MCF 10A (cell line): Measurements from ENCODE around the gene LRMDA. TPM values are rescaled to one million over a fixed set of nuclear protein-coding genes. Genes with fewer than 3 reads are reported as not detected.

ENCODE experiments used
- BruUV-seq: library from RNA; stranded (reverse); fragments of 400-500 nt; replicated peaks from 2 replicates; lab custom pipeline; 2021; lab: Mats Ljungman, UMichigan
- CTCF ChIA-PET: fragments of 300-600 bp; sonication (Branson Sonifier 250); formaldehyde crosslinking; extraction: SDS; loops from one replicate; lab custom pipeline; 2021; ENCODE audit warnings: antibody characterized with exemption, inconsistent platforms; lab: Yijun Ruan, JAX
- POLR2A ChIA-PET: fragments of 300-600, 350-650 bp; sonication (Branson Sonifier 250); formaldehyde crosslinking; extraction: SDS; loops from one replicate; lab custom pipeline; 2020; ENCODE audit warnings: antibody characterized with exemption, inconsistent platforms; lab: Yijun Ruan, JAX
- DNase-seq: peaks from one replicate; pipeline ENCODE4 v3.0.0-alpha.2; 2018; ENCODE audit not compliant: unreplicated experiment
- H3K27ac Mint-ChIP-seq: one replicate; pipeline ENCODE4 v1.8.0; 2022; ENCODE audit warnings: mild to moderate bottlenecking, low read depth, mixed read lengths; ENCODE audit not compliant: unreplicated experiment
- H3K27me3 Mint-ChIP-seq: one replicate; pipeline ENCODE4 v1.8.0; 2022; ENCODE audit warnings: mixed read lengths; ENCODE audit not compliant: insufficient read depth, unreplicated experiment
- H3K36me3 Mint-ChIP-seq: one replicate; pipeline ENCODE4 v1.8.0; 2022; ENCODE audit warnings: mild to moderate bottlenecking, moderate library complexity, mixed read lengths; ENCODE audit not compliant: insufficient read depth, unreplicated experiment
- H3K4me1 Mint-ChIP-seq: one replicate; pipeline ENCODE4 v1.8.0; 2022; ENCODE audit warnings: mixed read lengths; ENCODE audit not compliant: insufficient read depth, unreplicated experiment
- H3K4me3 Mint-ChIP-seq: one replicate; pipeline ENCODE4 v1.8.0; 2022; ENCODE audit warnings: mild to moderate bottlenecking, moderate library complexity, mixed read lengths; ENCODE audit not compliant: unreplicated experiment
- H3K9me3 Mint-ChIP-seq: one replicate; pipeline ENCODE4 v1.8.0; 2022; ENCODE audit warnings: mixed read lengths; ENCODE audit not compliant: unreplicated experiment
- CTCF ChIP-seq: fragments of 200-600 bp; IDR thresholded peaks from one replicate; pipeline ENCODE4 v1.8.0; 2022; ENCODE audit warnings: antibody characterized with exemption, mild to moderate bottlenecking; ENCODE audit not compliant: unreplicated experiment
- intact Hi-C: fragments of 100-400 bp; cut with micrococcal nuclease; formaldehyde crosslinking; loops from 2 replicates; pipeline ENCODE4 v1.14.1; 2022
- total RNA-seq: library from RNA; stranded (reverse); gene quantifications from 2 replicates; pipeline ENCODE4 v1.2.3, GENCODE V29; 2022

Gene LRMDA
- total RNA-seq, 1 experiment from 2014 or later, result not detected

GRCh38 chr10:75864717-75865116, 433.3 kb downstream of the LRMDA start:
- Mint-ChIP-seq H3K27ac (no peak overlapping the region), H3K27me3 (no peaks in the 10 kb centered on the region), H3K9me3 (no peaks in the 10 kb centered on the region), H3K4me3 (no peak overlapping the region), H3K4me1 (no peaks in the 10 kb centered on the region), H3K36me3 (no peaks in the 10 kb centered on the region)
- intact Hi-C loops, result no loop called here
- ChIA-PET POLR2A (no interaction called here), CTCF (interaction anchor here (1.1 kb wide), 1 partner anchor 12 kb away, joined by 3 read pairs; no protein-coding TSS in a partner anchor)
- TF ChIP-seq CTCF, result no peak
- BruUV-seq, result no TSS peak
- DNase-seq, result no peak

GRCh38 chr10:75865413-75866299, 434.2 kb downstream of the LRMDA start:
- intact Hi-C loops, result no loop called here
- no peaks in the 10 kb centered on the region for H3K27me3 Mint-ChIP-seq
- POLR2A ChIA-PET, result no interaction called here
- H3K9me3 Mint-ChIP-seq, result no peaks in the 10 kb centered on the region
- H3K4me1 Mint-ChIP-seq, result peaks cover 4% of the 10 kb centered on the region
- BruUV-seq, result no TSS peak
- DNase-seq, result no peak
- no peaks in the 10 kb centered on the region for H3K36me3 Mint-ChIP-seq
- CTCF ChIA-PET, result interaction anchor here (0.5 to 1.1 kb wide), 3 partner anchors 11 to 466 kb away, joined by 3 to 4 read pairs (median 3); no protein-coding TSS in a partner anchor
- H3K27ac Mint-ChIP-seq, result no peak overlapping the region
- no peak overlapping the region for H3K4me3 Mint-ChIP-seq
- no peak for TF ChIP-seq CTCF

- ChIA-PET CTCF (interaction anchor here (0.5 to 0.7 kb wide), 2 partner anchors 62 to 467 kb away, joined by 3 to 4 read pairs; no protein-coding TSS in a partner anchor), POLR2A (no interaction called here)
- no TSS peak for BruUV-seq
These were observed 434.8 kb downstream of the LRMDA start for GRCh38 chr10:75866300-75866625.

More at GRCh38 chr10:75866300-75866625, 434.8 kb downstream of the LRMDA start:
- TF ChIP-seq CTCF, result no peak
- peaks cover 8% of the 10 kb centered on the region for H3K4me1 Mint-ChIP-seq
- H3K27me3 Mint-ChIP-seq, result no peaks in the 10 kb centered on the region
- no peak for DNase-seq
- H3K36me3 Mint-ChIP-seq, result no peaks in the 10 kb centered on the region
- intact Hi-C loops, result no loop called here
- no peak overlapping the region for H3K4me3 Mint-ChIP-seq
- H3K9me3 Mint-ChIP-seq, result no peaks in the 10 kb centered on the region
- no peak overlapping the region for H3K27ac Mint-ChIP-seq
